Inflammatory macrophage (primary cell): ENCODE data around the gene PCDH1.

Source experiments
- DNase-seq, 2 donors: peaks; one replicate each; pipeline ENCODE4 v3.0.0-alpha.2; 2020 to 2022

The PCDH1 gene

GRCh38 chr5:141805874-141806595, 72.2 kb downstream of the PCDH1 start:
- no peak for DNase-seq

DNA sequence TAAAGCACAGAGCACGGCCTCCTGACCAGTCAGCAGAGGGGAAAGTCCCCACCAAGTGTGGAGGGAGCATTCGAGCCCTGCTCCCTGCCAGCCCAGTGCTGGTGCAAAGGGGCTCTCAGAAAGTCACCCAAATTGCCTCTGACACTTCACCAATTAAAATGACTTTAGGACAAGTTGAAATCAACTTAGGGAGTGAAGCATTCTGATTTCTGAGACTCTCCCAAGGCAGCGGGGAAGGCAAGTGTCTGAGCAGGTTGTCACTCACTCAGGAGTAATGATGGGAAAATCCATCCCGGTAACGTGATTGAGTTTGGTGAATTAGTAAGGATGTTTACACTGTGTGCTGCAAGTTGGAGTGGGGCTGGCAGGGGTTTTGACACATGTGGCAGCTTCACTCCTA, 73.7 kb downstream of the PCDH1 start:
- DNase-seq: no peak
